Hematopoietic multipotent progenitor cell treated with erythropoietin and hydrocortisone succinate and interleukin-3 and kit ligand, for 8 days (in vitro differentiated cells): ENCODE measurements around the gene NUP50.
A peak's percentile ranks its signal among the peaks of the same experiment; 100 is the strongest.

Source experiments
- DNase-seq: peaks from one replicate; pipeline ENCODE4 v3.0.0-alpha.2; 2015

Gene NUP50

DNA sequence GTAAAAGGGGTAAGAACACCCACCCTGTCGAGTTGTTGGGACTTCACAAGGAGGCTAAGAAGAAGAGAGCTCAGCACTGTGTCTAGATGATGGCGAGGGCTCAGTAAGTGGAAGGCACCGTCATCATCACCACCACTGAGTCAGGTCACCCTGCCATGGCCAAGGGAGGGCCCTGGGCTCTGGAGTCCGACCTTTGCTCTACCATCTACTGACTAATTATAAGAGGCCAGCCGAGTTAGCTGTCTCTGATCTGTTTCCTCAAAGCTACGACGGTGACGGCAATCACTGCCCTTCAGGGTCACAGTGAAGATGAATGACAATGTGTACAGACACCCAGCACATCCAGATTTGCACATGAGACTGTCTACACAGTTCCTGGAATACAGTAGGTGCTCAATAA, 47.7 kb downstream of the NUP50 start:
- no peak for DNase-seq

DNA sequence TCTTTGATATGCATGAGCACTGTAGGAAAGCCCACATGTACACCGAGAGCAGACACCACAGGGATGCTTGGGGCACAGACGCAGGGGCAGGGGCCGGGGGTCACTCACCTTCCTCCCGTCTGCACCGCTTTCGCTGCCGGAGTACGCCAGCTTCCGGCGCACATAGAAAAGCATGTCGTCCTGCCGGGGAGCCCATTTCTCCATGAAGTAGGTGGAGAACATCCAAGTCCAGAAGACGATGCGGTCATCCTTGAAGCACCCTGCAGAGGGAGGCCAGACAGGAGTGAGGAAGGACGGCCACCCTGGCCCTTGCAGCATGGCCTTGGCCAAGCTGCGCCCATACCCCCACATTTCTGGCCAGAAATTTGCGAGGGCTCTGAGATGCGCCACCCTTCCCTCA, 48.1 kb downstream of the NUP50 start:
- no peak for DNase-seq

DNA sequence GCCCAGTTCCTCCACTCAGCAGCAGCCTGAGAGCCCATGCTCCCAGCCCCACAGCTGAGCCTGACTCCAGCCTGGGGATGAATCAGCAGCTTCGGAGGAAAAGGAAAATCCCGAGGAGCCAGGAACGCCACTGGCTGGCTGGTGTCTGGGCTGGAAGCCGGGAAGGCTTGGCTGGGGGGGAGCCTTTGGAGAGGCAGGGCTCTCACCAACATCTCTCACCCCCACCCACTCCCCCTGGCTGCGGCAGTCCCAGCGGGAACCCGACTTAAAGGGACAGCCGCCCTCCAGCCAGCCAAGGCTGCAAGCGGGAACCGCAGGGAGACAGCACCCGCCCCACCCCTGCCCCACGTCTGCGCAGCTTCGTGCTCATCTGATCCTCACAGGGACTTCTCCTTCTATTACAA, 48.6 kb downstream of the NUP50 start:
- no peak for DNase-seq

GRCh38 chr22:45212992-45213751, 49.4 kb downstream of the NUP50 start:
- no peak for DNase-seq

DNA sequence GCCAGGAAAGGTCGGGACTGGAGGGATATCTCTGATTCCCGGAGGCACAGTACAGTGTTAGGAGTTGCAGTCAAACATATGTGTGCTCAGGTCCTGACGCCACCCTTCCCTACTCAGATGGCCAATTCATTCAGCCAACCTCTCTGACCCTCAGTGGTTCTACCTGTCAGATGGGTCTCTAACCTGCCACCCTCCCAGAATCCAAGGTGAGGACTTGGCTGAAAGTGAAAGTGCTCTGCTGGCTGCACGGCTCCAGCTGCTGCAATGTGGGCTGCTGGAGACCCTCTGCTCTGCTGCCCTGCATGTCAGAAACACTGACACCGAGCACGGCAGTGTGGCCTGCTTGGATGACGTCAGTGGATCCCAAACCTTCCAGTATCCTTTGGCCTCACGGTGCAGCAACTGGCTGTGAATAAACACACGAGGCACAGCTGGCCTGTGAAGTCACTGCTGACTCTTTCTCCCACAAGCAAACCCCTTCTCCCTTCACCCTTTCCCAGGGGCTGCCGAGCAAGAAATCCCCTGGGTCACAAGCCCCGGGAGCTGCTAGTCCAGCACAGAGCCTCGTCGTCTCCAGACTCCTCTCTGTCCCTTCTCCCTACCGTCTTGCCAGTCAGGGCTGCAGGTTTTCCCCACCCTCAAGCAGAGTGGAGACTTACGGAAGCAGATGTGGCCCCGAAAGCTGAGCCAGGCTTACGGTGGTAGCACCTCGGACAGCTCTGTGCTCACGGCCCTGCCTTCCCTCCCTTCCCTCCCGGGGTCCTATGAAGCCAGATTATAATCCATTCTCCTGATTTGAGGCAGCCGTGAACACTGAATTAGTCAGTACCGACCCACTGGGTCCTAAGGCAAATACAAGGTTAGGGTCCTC, 52.6 kb downstream of the NUP50 start:
- DNase-seq: no peak

- no peak for DNase-seq
Observed at GRCh38 chr22:45217345-45217744, 53.6 kb downstream of the NUP50 start.

DNA sequence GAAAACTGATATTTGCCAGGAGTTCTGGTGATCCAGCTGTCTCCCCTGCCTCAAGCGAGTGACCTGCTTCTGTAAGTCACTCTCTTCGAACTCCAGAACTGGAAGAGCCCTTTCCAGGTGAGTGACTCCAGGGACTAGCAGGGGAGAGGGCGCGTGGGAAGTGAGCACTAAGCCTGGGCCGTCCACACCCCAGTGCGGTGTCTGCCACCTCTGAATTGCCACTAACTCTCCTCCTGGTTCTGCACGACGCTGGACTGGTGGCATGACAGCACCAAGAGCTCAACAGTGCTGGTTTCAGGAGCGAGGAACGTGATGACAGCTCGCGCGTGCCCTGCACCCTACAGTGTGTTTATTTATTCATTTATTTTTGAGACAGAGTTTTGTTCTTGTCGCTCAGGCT, 54.1 kb downstream of the NUP50 start:
- DNase-seq: no peak

DNA sequence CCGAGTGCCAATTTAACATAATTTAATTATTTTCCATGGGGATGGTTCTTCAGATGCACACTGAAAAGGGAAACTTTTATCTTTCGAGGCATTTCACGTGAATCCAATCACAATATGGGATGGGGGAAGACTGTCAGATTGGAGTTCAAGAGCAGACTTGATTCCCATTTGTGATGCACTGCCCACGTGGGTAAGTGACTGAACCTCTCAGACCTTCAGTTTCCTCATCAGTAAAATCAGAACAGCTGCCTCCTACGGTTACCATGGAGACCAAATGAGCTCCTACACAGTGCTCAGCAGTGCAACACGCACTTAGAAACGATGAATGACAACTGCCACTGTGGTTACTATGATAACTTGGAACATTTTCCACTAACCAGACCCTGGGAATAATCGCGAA, 55.3 kb downstream of the NUP50 start:
- DNase-seq: no peak

- no peak for DNase-seq
Observed at GRCh38 chr22:45221201-45221600, 57.5 kb downstream of the NUP50 start.

GRCh38 chr22:45223304-45224117, 59.8 kb downstream of the NUP50 start:
- peak; percentile 40 for DNase-seq

- no peak for DNase-seq
Observed at GRCh38 chr22:45224331-45224730, 60.6 kb downstream of the NUP50 start.

- DNase-seq: no peak
Observed at GRCh38 chr22:45224988-45225731, 61.4 kb downstream of the NUP50 start.

GRCh38 chr22:45225732-45226502, 62.2 kb downstream of the NUP50 start:
- peak; percentile 31 for DNase-seq

DNA sequence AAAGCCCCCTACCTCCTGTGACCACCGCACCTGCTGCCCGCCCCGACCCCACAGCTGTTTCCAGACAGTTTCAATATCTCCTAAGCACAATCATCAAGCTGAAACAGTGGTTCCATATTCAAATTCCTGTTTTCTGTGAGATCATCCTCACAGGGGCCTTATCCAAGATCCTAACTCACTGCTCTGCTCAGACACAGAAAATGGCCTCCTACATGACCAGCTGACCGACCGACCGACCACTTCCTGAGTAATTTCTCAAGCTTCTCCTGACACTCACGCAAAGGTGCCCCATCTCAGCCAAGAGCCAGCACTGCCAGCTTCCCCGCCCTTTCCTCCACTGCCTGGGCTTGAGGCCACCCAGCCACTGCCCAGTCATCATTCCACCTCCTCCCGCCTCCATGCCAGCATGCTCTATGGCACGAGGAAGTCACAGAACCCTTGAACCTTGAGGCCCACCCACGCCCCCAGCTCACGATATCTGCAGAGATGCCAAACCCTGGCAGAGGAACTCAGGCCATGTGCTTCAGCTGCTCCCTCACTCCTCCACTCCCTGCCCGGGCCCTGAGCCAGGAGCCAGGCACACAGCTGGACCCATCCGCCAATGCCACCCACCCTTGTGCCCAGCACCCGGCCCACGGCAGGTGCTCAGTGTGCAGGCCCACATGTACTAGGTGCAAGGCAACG, 62.9 kb downstream of the NUP50 start:
- DNase-seq: peak; percentile 47

- no peak for DNase-seq
Observed at GRCh38 chr22:45227645-45228400, 64.1 kb downstream of the NUP50 start.

DNA sequence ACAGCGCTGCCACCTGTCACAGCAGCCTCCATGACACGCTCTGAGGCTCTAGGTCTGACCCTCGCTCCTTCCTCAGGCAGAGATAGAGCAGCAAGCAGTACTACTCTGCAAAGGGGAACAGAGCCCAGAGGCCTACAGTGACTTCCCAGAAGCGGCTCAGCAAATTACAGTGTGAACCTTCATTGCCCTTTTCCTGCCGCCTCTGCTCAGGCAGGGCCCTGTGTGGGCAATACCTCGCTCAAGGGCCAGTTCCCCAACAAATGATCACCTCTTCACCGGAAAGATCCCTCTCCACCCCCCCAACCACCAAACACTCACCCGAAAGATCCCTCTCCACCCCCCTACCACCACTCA, 64.7 kb downstream of the NUP50 start:
- DNase-seq: no peak

DNA sequence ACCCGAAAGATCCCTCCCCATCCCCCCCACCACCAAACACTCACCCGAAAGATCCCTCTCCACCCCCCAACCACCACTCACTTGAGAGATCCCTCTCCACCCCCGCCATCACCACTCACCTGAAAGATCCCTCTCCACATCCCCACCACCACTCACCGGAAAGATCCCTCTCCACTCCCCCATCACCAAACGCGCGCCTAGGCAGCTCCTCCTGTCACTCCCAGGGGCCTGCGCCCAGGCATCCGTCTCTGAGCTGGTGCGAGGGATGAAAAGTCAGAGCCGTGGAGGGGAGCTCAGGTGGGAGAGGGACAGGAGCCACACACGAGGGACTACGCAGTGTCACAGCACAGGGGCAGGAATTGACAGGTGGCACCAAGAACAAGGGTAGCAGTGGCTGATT, 65.5 kb downstream of the NUP50 start:
- DNase-seq: no peak

- DNase-seq: no peak
Observed at GRCh38 chr22:45230026-45230721, 66.4 kb downstream of the NUP50 start.

DNA sequence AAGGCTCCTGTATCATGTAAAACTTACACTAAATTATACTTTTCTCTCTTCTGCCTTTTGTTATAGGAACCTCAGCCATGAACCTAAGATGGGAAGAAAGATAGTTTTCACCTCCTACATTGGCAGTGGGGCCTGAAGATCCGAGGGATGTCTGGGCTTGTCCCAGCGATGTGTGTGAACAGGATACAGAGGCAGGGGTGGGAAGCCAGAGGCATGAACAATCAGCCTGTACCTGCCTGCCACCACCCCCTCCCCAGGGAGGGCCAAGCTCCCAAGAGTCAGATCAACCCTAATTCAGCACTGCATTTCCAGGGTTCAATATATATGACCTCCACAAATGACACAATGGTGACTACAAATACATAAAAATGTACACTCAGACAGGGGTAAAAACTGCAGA, 67.6 kb downstream of the NUP50 start:
- DNase-seq: no peak

DNA sequence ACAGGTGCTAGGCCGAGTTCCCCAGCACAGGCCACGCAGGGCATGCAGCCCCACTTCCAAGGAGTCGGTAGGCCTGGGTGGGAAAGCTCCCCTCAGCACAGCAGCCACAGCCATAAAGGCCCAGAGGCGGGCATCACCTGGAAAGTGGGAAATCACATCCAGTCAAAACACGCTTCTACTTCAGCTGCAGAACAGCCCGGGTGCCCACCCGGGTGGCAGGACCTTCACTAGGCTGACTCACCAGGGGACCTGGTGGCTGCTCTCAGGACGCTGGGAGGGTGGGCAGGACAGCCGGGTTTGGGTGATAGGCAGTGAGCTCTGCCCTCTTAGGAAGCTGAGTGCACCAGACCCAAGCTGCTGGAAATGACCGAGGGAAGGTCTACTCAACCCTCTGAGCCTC, 69.7 kb downstream of the NUP50 start:
- no peak for DNase-seq
